GM23338 (cell line): ENCODE measurements around the gene ASMT. TPM values are rescaled to one million over a fixed set of nuclear protein-coding genes. Genes with fewer than 3 reads are reported as not detected.

Experiments
- ATAC-seq: fragments of 200-7000 bp; cut with Tn5 transposase; 3 replicates; pipeline ENCODE4 v1.9.1; 2020
- DNase-seq: peaks from one replicate; pipeline ENCODE4 v3.0.0-alpha.2; 2015; ENCODE audit warnings: low spot score
- H2AFZ ChIP-seq: fragments of 200-600 bp; sonication (generic); 2 replicates; pipeline ENCODE4 v1.8.0; 2016; ENCODE audit warnings: antibody characterized with exemption, mild to moderate bottlenecking, moderate library complexity
- H3F3A ChIP-seq: fragments of 200-600 bp; sonication (generic); replicated peaks from 2 replicates; pipeline ENCODE4 v1.8.0; 2017; ENCODE audit warnings: antibody characterized with exemption, mixed run types, low read depth
- H3K27ac ChIP-seq: fragments of 200-600 bp; sonication (generic); 2 replicates; pipeline ENCODE4 v1.6.1; 2016; ENCODE audit warnings: low read depth
- H3K27me3 ChIP-seq: fragments of 200-600 bp; sonication (generic); 2 replicates; pipeline ENCODE4 v1.8.0; 2016; ENCODE audit warnings: mild to moderate bottlenecking, mixed run types, moderate library complexity; ENCODE audit not compliant: insufficient read depth
- H3K36me3 ChIP-seq: fragments of 200-600 bp; sonication (generic); 2 replicates; pipeline ENCODE4 v1.8.0; 2016; ENCODE audit warnings: mild to moderate bottlenecking; ENCODE audit not compliant: insufficient read depth
- H3K4me1 ChIP-seq: fragments of 200-600 bp; sonication (generic); 2 replicates; pipeline ENCODE4 v1.8.0; 2016; ENCODE audit warnings: mild to moderate bottlenecking, moderate library complexity; ENCODE audit not compliant: insufficient read depth
- H3K4me2 ChIP-seq: fragments of 200-600 bp; sonication (generic); 2 replicates; pipeline ENCODE4 v1.7.1; 2017; ENCODE audit warnings: mixed run types
- H3K4me3 ChIP-seq: fragments of 200-600 bp; sonication (generic); 2 replicates; pipeline ENCODE4 v1.6.1; 2016; ENCODE audit warnings: mixed run types
- H3K79me2 ChIP-seq: fragments of 200-600 bp; sonication (generic); replicated peaks from 2 replicates; pipeline ENCODE4 v1.8.0; 2017; ENCODE audit warnings: mild to moderate bottlenecking; ENCODE audit not compliant: insufficient read depth
- H3K9me2 ChIP-seq: fragments of 200-600 bp; sonication (generic); 2 replicates; pipeline ENCODE4 v1.8.0; 2017; ENCODE audit not compliant: insufficient read depth
- H4K20me1 ChIP-seq: fragments of 200-600 bp; sonication (generic); replicated peaks from 2 replicates; pipeline ENCODE4 v1.8.0; 2017; ENCODE audit warnings: mild to moderate bottlenecking; ENCODE audit not compliant: insufficient read depth
- H3K27ac Mint-ChIP-seq: 2 replicates; pipeline ENCODE4 v1.8.0; 2020; ENCODE audit warnings: inconsistent platforms, mild to moderate bottlenecking, moderate library complexity, mixed read lengths
- H3K27me3 Mint-ChIP-seq: 3 replicates; pipeline ENCODE4 v1.8.0; 2022; ENCODE audit warnings: low read depth, mild to moderate bottlenecking, moderate library complexity, mixed read lengths, inconsistent platforms; ENCODE audit not compliant: insufficient read depth, poor library complexity
- H3K36me3 Mint-ChIP-seq: 3 replicates; pipeline ENCODE4 v1.8.0; 2021; ENCODE audit warnings: low read depth, mild to moderate bottlenecking, inconsistent platforms, moderate library complexity, mixed read lengths
- H3K4me1 Mint-ChIP-seq: 3 replicates; pipeline ENCODE4 v1.8.0; 2020; ENCODE audit warnings: mild to moderate bottlenecking, inconsistent platforms, mixed read lengths
- H3K4me3 Mint-ChIP-seq: 3 replicates; pipeline ENCODE4 v1.8.0; 2021; ENCODE audit warnings: moderate library complexity, mild to moderate bottlenecking, inconsistent platforms, mixed read lengths
- H3K9me3 Mint-ChIP-seq: 3 replicates; pipeline ENCODE4 v1.8.0; 2020; ENCODE audit warnings: moderate library complexity, mild to moderate bottlenecking, inconsistent platforms, mixed read lengths
- CREB1 ChIP-seq: fragments of 250-450 bp; sonication (Bioruptor Pico); IDR thresholded peaks from 2 replicates; pipeline ENCODE4 v1.5.0; 2020; ENCODE audit warnings: low read depth, mild to moderate bottlenecking, moderate library complexity
- CTCF ChIP-seq, 2 experiments: fragments of 200-600 bp in 1 of 2; sonication (generic) in 1 of 2; conservative IDR thresholded peaks; 2 replicates each; pipeline versions ENCODE4 v1.5.1 to v1.6.1; 2016 to 2017; ENCODE audit warnings: antibody characterized with exemption in 2 of 2, low read depth in 2 of 2, mild to moderate bottlenecking in 2 of 2, moderate library complexity in 1 of 2
- ETS1 ChIP-seq: IDR thresholded peaks from 2 replicates; pipeline ENCODE4 v1.6.1; 2016; ENCODE audit warnings: antibody characterized with exemption
- EZH2 ChIP-seq: fragments of 200-600 bp; sonication (generic); IDR thresholded peaks from one replicate; pipeline ENCODE4 v1.8.0; 2017; ENCODE audit warnings: antibody characterized with exemption, mild to moderate bottlenecking, low read depth; ENCODE audit not compliant: unreplicated experiment
- JUNB ChIP-seq: IDR thresholded peaks from one replicate; pipeline ENCODE4 v1.6.1; 2016; ENCODE audit warnings: antibody characterized with exemption; ENCODE audit not compliant: unreplicated experiment
- NANOG ChIP-seq: IDR thresholded peaks from 2 replicates; pipeline ENCODE4 v1.6.1; 2016; ENCODE audit warnings: antibody characterized with exemption, borderline replicate concordance
- POLR2AphosphoS5 ChIP-seq: IDR thresholded peaks from 2 replicates; pipeline ENCODE4 v1.6.1; 2016; ENCODE audit warnings: antibody characterized with exemption, low read depth
- REST ChIP-seq: IDR thresholded peaks from one replicate; pipeline ENCODE4 v1.6.1; 2018; ENCODE audit warnings: antibody characterized with exemption; ENCODE audit not compliant: unreplicated experiment
- ZNF114 ChIP-seq: fragments of 250-450 bp; sonication (Bioruptor Pico); IDR thresholded peaks from 2 replicates; pipeline ENCODE4 v1.5.0; 2020; ENCODE audit warnings: mild to moderate bottlenecking, moderate library complexity
- ZNF462 ChIP-seq: fragments of 250-450 bp; sonication (Bioruptor Pico); IDR thresholded peaks from 2 replicates; pipeline ENCODE4 v1.5.0; 2020; ENCODE audit warnings: mild to moderate bottlenecking, moderate library complexity
- polyA plus RNA-seq: library from polyadenylated mRNA; unstranded; fragments of >200 nt; fragmentation: Nextera tagmentation; extraction: Ambion mirVana; gene quantifications from 2 replicates; pipeline ENCODE4 v1.2.1, GENCODE V29; 2016
- total RNA-seq: library from RNA; depleted of rRNA; stranded (reverse); fragments of >200 nt; shearing (Covaris generic); gene quantifications from 2 replicates; pipeline ENCODE4 v1.2.3, GENCODE V29; 2014

ASMT gene
- total and polyA plus RNA-seq, 2 experiments from 2014 or later, result 0.53 to 2.4 TPM

- peaks cover 10% of the 10 kb centered on the region for H3K27me3 Mint-ChIP-seq
- H3K79me2 ChIP-seq, result peaks cover 34% of the 10 kb centered on the region
- TF ChIP-seq NANOG (no peak), CREB1 (CRISPR knock-in tag) (no peak), ZNF114 (CRISPR knock-in tag) (no peak), EZH2 (no peak), ZNF462 (no peak), ETS1 (no peak), JUNB (no peak), POLR2AphosphoS5 (no peak), CTCF (conservative IDR thresholded peaks at IDR 0.05; ENCODE audit: low read depth in 2 of 2) (no peak), REST (no peak)
- no peak overlapping the region for H3K4me3 ChIP-seq
- H2AFZ ChIP-seq, result no peak overlapping the region
- H3K4me1 Mint-ChIP-seq, result no peaks in the 10 kb centered on the region; the same call in 2 of the 3 replicates
- no peak for DNase-seq
- H3K27ac Mint-ChIP-seq, result no peak overlapping the region
- no peak overlapping the region for H3K4me2 ChIP-seq
- H3F3A ChIP-seq, result no peaks in the 10 kb centered on the region
- no peak overlapping the region for H3K27ac ChIP-seq
- no peak overlapping the region; the same call in 2 of the 3 replicates for H3K4me3 Mint-ChIP-seq
- no peaks in the 10 kb centered on the region for H3K27me3 ChIP-seq
- no peaks in the 10 kb centered on the region for H3K9me2 ChIP-seq
- H3K4me1 ChIP-seq, result no peaks in the 10 kb centered on the region
- H3K9me3 Mint-ChIP-seq, result peaks cover 52% of the 10 kb centered on the region
- no peak for ATAC-seq
- no peaks in the 10 kb centered on the region; the same call in none of the 2 replicates for H4K20me1 ChIP-seq
- peaks cover 11% of the 10 kb centered on the region for H3K36me3 ChIP-seq
- H3K36me3 Mint-ChIP-seq, result peaks cover 66% of the 10 kb centered on the region
These were observed 15.7 kb upstream of the ASMT start for GRCh38 chrX:1598876-1599790.
